Activated T-cell treated with anti-CD3 and anti-CD28 coated beads, Interleukin-2, amount 50 U/mL, for 4 hours (primary cell): ENCODE data around the gene PIMREG. TPM values are rescaled to one million over a fixed set of nuclear protein-coding genes. Genes with fewer than 3 reads are reported as not detected.

Experiments used
- total RNA-seq, 3 donors: library from RNA; stranded (reverse); gene quantifications; one replicate each; pipeline ENCODE4 v1.2.1, GENCODE V29; 2021

PIMREG gene
- total RNA-seq, 3 donors from 2014 or later: 0.82 to 1.9 (median 1.7) TPM

Other genes with a start within 250 kb of the PIMREG start
- not detected for gene AIPL1, start 9.3 kb upstream of the PIMREG start, total RNA-seq
- under 1 TPM; 0.33 to 0.58 (median 0.56) TPM for gene PITPNM3, start 112.1 kb downstream of the PIMREG start, total RNA-seq
- 10 to 100 TPM; 16.9 to 19.2 (median 17.1) TPM for gene KIAA0753, start 196.3 kb downstream of the PIMREG start, total RNA-seq
- 100 to 1,000 TPM; 107 to 122 (median 108) TPM for gene TXNDC17, start 196.6 kb downstream of the PIMREG start, total RNA-seq
- 10 to 100 TPM; 20.6 to 28.1 (median 25.2) TPM for gene MED31, start 207.2 kb downstream of the PIMREG start, total RNA-seq
- 1 to 10 TPM in 2 of 3 donors, under 1 TPM in 1; 0.90 to 1.8 (median 1.1) TPM for gene C17orf100, start 207.3 kb downstream of the PIMREG start, total RNA-seq